Panc1 (cell line): Measurements from ENCODE around the gene PLCXD1. TPM values are rescaled to one million over a fixed set of nuclear protein-coding genes. Genes with fewer than 3 reads are reported as not detected.
A peak's percentile ranks its signal among the peaks of the same experiment; 100 is the strongest.

Experiments
- ATAC-seq: fragments of 200-7000 bp; cut with Tn5 transposase; 2 replicates; pipeline ENCODE4 v1.9.1; 2020; ENCODE audit warnings: mild to moderate bottlenecking, moderate library complexity
- BruUV-seq: library from RNA; stranded (reverse); fragments of 400-500 nt; replicated peaks from 2 replicates; lab custom pipeline; 2021; lab: Mats Ljungman, UMichigan
- CTCF ChIA-PET: fragments of 300-600 bp; sonication (Branson Sonifier 250); formaldehyde crosslinking; loops from one replicate; lab custom pipeline; 2022; ENCODE audit warnings: antibody characterized with exemption; lab: Charles Lee
- POLR2A ChIA-PET: fragments of 300-600 bp; sonication (Branson Sonifier 250); formaldehyde crosslinking; loops from one replicate; lab custom pipeline; 2022; ENCODE audit warnings: antibody characterized with exemption; lab: Charles Lee
- DNase-seq: peaks from one replicate; pipeline ENCODE4 v3.0.0-alpha.2; 2010; ENCODE audit warnings: low read depth, low spot score
- H3K27ac ChIP-seq: 2 replicates; pipeline ENCODE4 v1.5.1; 2011; ENCODE audit warnings: mild to moderate bottlenecking, low read length, inconsistent platforms
- H3K27me3 ChIP-seq: fragments of 200-500 bp; sonication (Bioruptor generic); 2 replicates; pipeline ENCODE4 v1.6.0; 2014; ENCODE audit warnings: low read length, inconsistent platforms; ENCODE audit not compliant: control insufficient read depth, insufficient read depth
- H3K36me3 ChIP-seq: fragments of 200-500 bp; sonication (Bioruptor generic); 2 replicates; pipeline ENCODE4 v1.5.1; 2014; ENCODE audit warnings: inconsistent platforms, mild to moderate bottlenecking, low read length, moderate library complexity; ENCODE audit not compliant: control insufficient read depth, insufficient read depth
- H3K4me1 ChIP-seq: 2 replicates; pipeline ENCODE4 v1.5.1; 2011; ENCODE audit warnings: inconsistent platforms, mild to moderate bottlenecking, low read length, moderate library complexity; ENCODE audit not compliant: control insufficient read depth, insufficient read depth
- H3K4me3 ChIP-seq, 2 experiments: 2 replicates each; pipeline ENCODE4 v1.5.1; 2011 to 2012; ENCODE audit warnings: low read depth in 2 of 2, low read length in 2 of 2, mild to moderate bottlenecking in 2 of 2, inconsistent platforms in 1 of 2, moderate library complexity in 1 of 2
- H3K9me3 ChIP-seq: fragments of 200-500 bp; sonication (Bioruptor generic); 2 replicates; pipeline ENCODE4 v1.5.1; 2014; ENCODE audit warnings: low read depth, mild to moderate bottlenecking, inconsistent platforms, low read length, moderate library complexity; ENCODE audit not compliant: control insufficient read depth, insufficient read depth
- POLR2AphosphoS5 ChIP-seq: IDR thresholded peaks from 2 replicates; pipeline ENCODE4 v1.6.1; 2012; ENCODE audit warnings: mild to moderate bottlenecking, low read depth, low read length, moderate library complexity
- REST ChIP-seq, 2 experiments: IDR thresholded peaks; 2 replicates each; pipeline ENCODE4 v1.6.1; 2011 to 2012; ENCODE audit warnings: low read depth in 2 of 2, control low read depth in 1 of 2, low read length in 1 of 2, mild to moderate bottlenecking in 1 of 2, moderate library complexity in 1 of 2; ENCODE audit not compliant: insufficient read depth in 1 of 2
- SIN3A ChIP-seq: IDR thresholded peaks from 2 replicates; pipeline ENCODE4 v1.6.1; 2012; ENCODE audit warnings: low read depth, mild to moderate bottlenecking, low read length, moderate library complexity, borderline replicate concordance; ENCODE audit not compliant: insufficient read depth
- TCF7L2 ChIP-seq: IDR thresholded peaks from 2 replicates; pipeline ENCODE4 v1.6.1; 2011; ENCODE audit warnings: mild to moderate bottlenecking, low read depth, low read length, inconsistent platforms
- in situ Hi-C: cut with HindIII; loops from 2 replicates; pipeline ENCODE4 v1.10.0; 2016; ENCODE audit warnings: low sequenced_read_pairs, low pct_unique_long_range_greater_than_20kb
- intact Hi-C: fragments of 100-400 bp; cut with micrococcal nuclease; formaldehyde crosslinking; loops from one replicate; pipeline ENCODE4 v1.10.0; 2022; ENCODE audit not compliant: unreplicated experiment
- total RNA-seq: library from RNA; stranded (reverse); gene quantifications from one replicate; pipeline ENCODE4 v1.2.1, GENCODE V29; 2021; ENCODE audit not compliant: unreplicated experiment
- TF ChIP-seq, protein P1 (sequence below): fragments of 450-650 bp; IDR thresholded peaks from 2 replicates; pipeline ENCODE4 v1.5.1; 2017; ENCODE audit warnings: mild to moderate bottlenecking

PLCXD1 gene
- total RNA-seq, 1 experiment from 2014 or later, result 54.9 TPM

- ChIA-PET CTCF (no interaction called here), POLR2A (no interaction called here)
- intact Hi-C loops, result no loop called here
- TF ChIP-seq TCF7L2 (no peak), REST (IDR thresholded peaks at IDR 0.05; ENCODE audit: insufficient read depth in 1 of 2, low read depth in 2 of 2, low read length in 1 of 2) (no peak), SIN3A (no peak), POLR2AphosphoS5 (no peak)
- TF ChIP-seq, protein P1, sequence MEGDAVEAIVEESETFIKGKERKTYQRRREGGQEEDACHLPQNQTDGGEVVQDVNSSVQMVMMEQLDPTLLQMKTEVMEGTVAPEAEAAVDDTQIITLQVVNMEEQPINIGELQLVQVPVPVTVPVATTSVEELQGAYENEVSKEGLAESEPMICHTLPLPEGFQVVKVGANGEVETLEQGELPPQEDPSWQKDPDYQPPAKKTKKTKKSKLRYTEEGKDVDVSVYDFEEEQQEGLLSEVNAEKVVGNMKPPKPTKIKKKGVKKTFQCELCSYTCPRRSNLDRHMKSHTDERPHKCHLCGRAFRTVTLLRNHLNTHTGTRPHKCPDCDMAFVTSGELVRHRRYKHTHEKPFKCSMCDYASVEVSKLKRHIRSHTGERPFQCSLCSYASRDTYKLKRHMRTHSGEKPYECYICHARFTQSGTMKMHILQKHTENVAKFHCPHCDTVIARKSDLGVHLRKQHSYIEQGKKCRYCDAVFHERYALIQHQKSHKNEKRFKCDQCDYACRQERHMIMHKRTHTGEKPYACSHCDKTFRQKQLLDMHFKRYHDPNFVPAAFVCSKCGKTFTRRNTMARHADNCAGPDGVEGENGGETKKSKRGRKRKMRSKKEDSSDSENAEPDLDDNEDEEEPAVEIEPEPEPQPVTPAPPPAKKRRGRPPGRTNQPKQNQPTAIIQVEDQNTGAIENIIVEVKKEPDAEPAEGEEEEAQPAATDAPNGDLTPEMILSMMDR, result no peak
- Histone ChIP-seq H3K27me3 (no peaks in the 10 kb centered on the region), H3K4me1 (no peaks in the 10 kb centered on the region), H3K9me3 (no peaks in the 10 kb centered on the region), H3K36me3 (no peaks in the 10 kb centered on the region), H3K27ac (no peak overlapping the region), H3K4me3 (no peak overlapping the region)
- BruUV-seq, result no TSS peak
- no peak for ATAC-seq
- no peak for DNase-seq
- in situ Hi-C loops, result no loop called here
Measured at GRCh38 chrX:258291-259040, 22.7 kb upstream of the PLCXD1 start.

DNA sequence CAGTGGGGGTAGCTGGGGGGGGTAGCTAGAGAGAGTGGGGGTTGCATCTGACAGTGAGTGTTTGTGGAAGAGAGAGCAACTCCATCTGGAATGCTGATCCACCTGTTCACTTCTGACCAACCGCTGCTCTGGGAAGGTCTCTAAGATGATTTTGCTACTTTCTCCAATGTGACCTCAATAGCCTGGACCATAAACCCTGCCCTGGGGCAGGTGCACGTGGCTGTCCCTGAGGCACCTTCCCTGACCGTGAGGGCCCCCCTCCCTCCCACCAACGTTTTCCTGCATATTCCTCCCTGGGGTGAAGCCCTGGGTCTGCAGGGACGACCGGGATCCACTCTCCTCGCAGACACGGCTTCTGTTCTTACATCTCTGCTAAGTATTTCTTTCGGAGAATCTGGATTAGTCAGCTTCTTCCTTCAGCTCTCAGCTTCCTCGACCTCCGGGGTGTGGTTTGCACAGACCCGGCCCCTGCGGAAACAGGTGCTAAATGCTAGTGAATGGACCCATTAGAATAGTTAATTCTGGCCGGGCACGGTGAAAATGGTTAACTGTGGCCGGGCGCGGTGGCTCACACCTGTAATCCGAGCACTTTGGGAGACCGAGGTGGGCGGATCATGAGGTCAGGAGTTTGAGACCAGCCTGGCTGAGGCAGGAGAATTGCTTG lies 21.4 kb upstream of the PLCXD1 start:
- Histone ChIP-seq H3K27ac (no peak overlapping the region), H3K27me3 (no peaks in the 10 kb centered on the region), H3K4me1 (no peaks in the 10 kb centered on the region), H3K4me3 (no peak overlapping the region), H3K36me3 (no peaks in the 10 kb centered on the region), H3K9me3 (no peaks in the 10 kb centered on the region)
- DNase-seq (no peak), ATAC-seq (peak; percentile 45; the same call in 1 of the 2 replicates)
- intact Hi-C loops (no loop called here), in situ Hi-C loops (no loop called here)
- CTCF ChIA-PET, result no interaction called here
- POLR2A ChIA-PET, result no interaction called here
- BruUV-seq, result no TSS peak
- TF ChIP-seq POLR2AphosphoS5 (no peak), TCF7L2 (no peak), REST (IDR thresholded peaks at IDR 0.05; ENCODE audit: insufficient read depth in 1 of 2, low read depth in 2 of 2, low read length in 1 of 2) (no peak), SIN3A (no peak)
- TF ChIP-seq, protein P1, result no peak
